GM12891 (cell line): ENCODE measurements around the gene RAB7B.

Experiments used
- POLR2A ChIP-seq: IDR thresholded peaks from 2 replicates; pipeline ENCODE4 v1.6.1; 2011; ENCODE audit warnings: low read depth, low read length, control low read depth
- POLR2AphosphoS5 ChIP-seq: IDR thresholded peaks from 2 replicates; pipeline ENCODE4 v1.6.1; 2011; ENCODE audit warnings: low read depth, low read length, control low read depth
- TAF1 ChIP-seq: IDR thresholded peaks from 2 replicates; pipeline ENCODE4 v1.6.1; 2011; ENCODE audit warnings: low read depth, low read length, control low read depth

GRCh38 chr1:205986292-205986691 is 16.9 kb downstream of the RAB7B start:
- TF ChIP-seq POLR2A (no peak), POLR2AphosphoS5 (no peak), TAF1 (no peak)
